ENCODE data around the gene GTF3C5. TPM values are rescaled to one million over a fixed set of nuclear protein-coding genes. Genes with fewer than 3 reads are reported as not detected.

Gene GTF3C5
- total RNA-seq, 1 experiment from 2014 or later = 79.6 TPM

GRCh38 chr9:133101356-133102189, 70.8 kb downstream of the GTF3C5 start:
- peaks cover 12% of the 10 kb centered on the region for H3K4me1 ChIP-seq (replicated peaks; ENCODE audit: insufficient read depth)
- no peaks in the 10 kb centered on the region for H3K79me2 ChIP-seq (ENCODE audit: low read depth)
- no peaks in the 10 kb centered on the region for H4K20me1 ChIP-seq (ENCODE audit: insufficient read depth)
- H3K27ac ChIP-seq = no peak overlapping the region
- no peaks in the 10 kb centered on the region for H3K9me2 ChIP-seq (ENCODE audit: insufficient read depth)
- no peaks in the 10 kb centered on the region for H3F3A ChIP-seq (ENCODE audit: insufficient read depth, low read depth)
- no peaks in the 10 kb centered on the region for H3K27me3 ChIP-seq (ENCODE audit: insufficient read depth, low read depth)
- ChIA-PET POLR2A (ENCODE audit: unreplicated experiment) (no interaction called here), CTCF (interaction anchor here (1.6 to 3.2 kb wide), 2 partner anchors 42 to 46 kb away, joined by 6 to 36 read pairs; no protein-coding TSS in a partner anchor)
- H3K36me3 ChIP-seq (ENCODE audit: low read depth) = peaks cover 20% of the 10 kb centered on the region
- H3K4me3 ChIP-seq = no peak overlapping the region
- intact Hi-C loops (cut with micrococcal nuclease; ENCODE audit: unreplicated experiment) = loop anchor here (5.0 kb wide), 1 partner anchor 69 kb away; the partner anchor contains the start of gene GTF3C5
- no peak for TF ChIP-seq EZH2 (IDR thresholded peaks at IDR 0.05; ENCODE audit: low read depth)
- TF ChIP-seq, protein P1, sequence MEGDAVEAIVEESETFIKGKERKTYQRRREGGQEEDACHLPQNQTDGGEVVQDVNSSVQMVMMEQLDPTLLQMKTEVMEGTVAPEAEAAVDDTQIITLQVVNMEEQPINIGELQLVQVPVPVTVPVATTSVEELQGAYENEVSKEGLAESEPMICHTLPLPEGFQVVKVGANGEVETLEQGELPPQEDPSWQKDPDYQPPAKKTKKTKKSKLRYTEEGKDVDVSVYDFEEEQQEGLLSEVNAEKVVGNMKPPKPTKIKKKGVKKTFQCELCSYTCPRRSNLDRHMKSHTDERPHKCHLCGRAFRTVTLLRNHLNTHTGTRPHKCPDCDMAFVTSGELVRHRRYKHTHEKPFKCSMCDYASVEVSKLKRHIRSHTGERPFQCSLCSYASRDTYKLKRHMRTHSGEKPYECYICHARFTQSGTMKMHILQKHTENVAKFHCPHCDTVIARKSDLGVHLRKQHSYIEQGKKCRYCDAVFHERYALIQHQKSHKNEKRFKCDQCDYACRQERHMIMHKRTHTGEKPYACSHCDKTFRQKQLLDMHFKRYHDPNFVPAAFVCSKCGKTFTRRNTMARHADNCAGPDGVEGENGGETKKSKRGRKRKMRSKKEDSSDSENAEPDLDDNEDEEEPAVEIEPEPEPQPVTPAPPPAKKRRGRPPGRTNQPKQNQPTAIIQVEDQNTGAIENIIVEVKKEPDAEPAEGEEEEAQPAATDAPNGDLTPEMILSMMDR (conservative IDR thresholded peaks at IDR 0.05) = no peak
- H3K9me3 ChIP-seq (ENCODE audit: insufficient read depth, low read depth) = peaks cover 5% of the 10 kb centered on the region; the same call in 1 of the 2 replicates
- DNase-seq = no peak
- no TSS peak for BruUV-seq (replicated peaks)
- no peak overlapping the region for H3K4me2 ChIP-seq
- no peak overlapping the region for H2AFZ ChIP-seq

DNA sequence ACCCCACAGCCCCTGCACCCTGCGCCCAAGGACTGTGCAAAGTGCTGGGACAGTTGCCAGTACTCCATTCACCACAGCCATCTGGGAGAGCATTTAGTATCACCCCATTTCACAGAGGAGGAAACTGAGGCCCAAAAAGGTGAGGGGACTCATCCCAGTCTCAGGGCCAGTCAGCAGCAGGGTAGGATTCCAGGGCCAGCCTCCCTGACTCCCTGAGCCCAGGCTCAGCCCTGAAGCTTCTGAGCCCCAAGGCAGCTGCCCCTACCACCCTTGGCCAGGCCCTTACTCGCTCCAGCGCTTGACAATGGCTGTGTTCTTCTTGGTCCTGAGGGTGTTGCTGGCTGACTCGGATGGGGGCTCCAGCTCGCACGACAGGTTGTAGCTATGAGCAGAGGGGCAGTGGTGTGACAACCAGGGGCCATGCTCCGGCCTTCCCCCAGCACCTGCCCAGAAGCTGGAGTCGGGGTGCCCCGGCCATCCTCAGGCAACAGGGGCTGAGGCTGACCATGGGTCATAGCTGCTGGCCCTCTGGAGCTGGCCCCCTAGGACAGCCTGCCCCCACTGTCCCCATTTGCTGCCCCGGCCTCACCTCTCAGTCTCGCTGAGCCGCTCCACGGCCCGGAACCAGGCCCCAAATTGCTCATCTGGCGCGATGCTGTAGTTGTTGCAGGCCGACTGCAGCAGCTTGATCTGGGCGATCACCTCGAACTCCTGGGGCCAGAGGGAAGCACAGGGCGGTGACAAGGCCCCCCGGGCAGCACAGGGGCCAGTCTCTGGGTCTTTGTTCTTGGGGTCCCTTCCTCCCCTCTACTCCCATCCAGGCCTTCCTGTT, 71.6 kb downstream of the GTF3C5 start:
- H3K27ac ChIP-seq = no peak overlapping the region
- no peaks in the 10 kb centered on the region for H3F3A ChIP-seq (ENCODE audit: insufficient read depth, low read depth)
- POLR2A ChIA-PET (ENCODE audit: unreplicated experiment) = no interaction called here
- no peaks in the 10 kb centered on the region for H3K27me3 ChIP-seq (ENCODE audit: insufficient read depth, low read depth)
- CTCF ChIA-PET = interaction anchor here (0.6 to 3.2 kb wide), 4 partner anchors 9 to 74 kb away, joined by 3 to 36 read pairs (median 4); no protein-coding TSS in a partner anchor
- no peak overlapping the region for H3K4me2 ChIP-seq
- no peak for DNase-seq
- peaks cover 12% of the 10 kb centered on the region for H3K4me1 ChIP-seq (replicated peaks; ENCODE audit: insufficient read depth)
- BruUV-seq (replicated peaks) = no TSS peak
- H4K20me1 ChIP-seq (ENCODE audit: insufficient read depth) = no peaks in the 10 kb centered on the region
- H3K9me2 ChIP-seq (ENCODE audit: insufficient read depth) = no peaks in the 10 kb centered on the region
- H3K36me3 ChIP-seq (ENCODE audit: low read depth) = peaks cover 17% of the 10 kb centered on the region
- H2AFZ ChIP-seq = no peak overlapping the region
- TF ChIP-seq, protein P1 (conservative IDR thresholded peaks at IDR 0.05) = no peak
- no peak for TF ChIP-seq EZH2 (IDR thresholded peaks at IDR 0.05; ENCODE audit: low read depth)
- H3K79me2 ChIP-seq (ENCODE audit: low read depth) = no peaks in the 10 kb centered on the region
- intact Hi-C loops (cut with micrococcal nuclease; ENCODE audit: unreplicated experiment) = loop anchor here (1.0 to 5.0 kb wide), 7 partner anchors 12 to 384 kb away; partner anchors contain the start of genes GTF3C5 and RALGDS
- no peaks in the 10 kb centered on the region for H3K9me3 ChIP-seq (ENCODE audit: insufficient read depth, low read depth)
- no peak overlapping the region for H3K4me3 ChIP-seq

Data from PC-9 (cell line).